ENCODE measurements around the gene TDP2. TPM values are rescaled to one million over a fixed set of nuclear protein-coding genes. Genes with fewer than 3 reads are reported as not detected.

Gene TDP2
- total RNA-seq, 1 donor from 2014 or later: 56.9 TPM

DNA sequence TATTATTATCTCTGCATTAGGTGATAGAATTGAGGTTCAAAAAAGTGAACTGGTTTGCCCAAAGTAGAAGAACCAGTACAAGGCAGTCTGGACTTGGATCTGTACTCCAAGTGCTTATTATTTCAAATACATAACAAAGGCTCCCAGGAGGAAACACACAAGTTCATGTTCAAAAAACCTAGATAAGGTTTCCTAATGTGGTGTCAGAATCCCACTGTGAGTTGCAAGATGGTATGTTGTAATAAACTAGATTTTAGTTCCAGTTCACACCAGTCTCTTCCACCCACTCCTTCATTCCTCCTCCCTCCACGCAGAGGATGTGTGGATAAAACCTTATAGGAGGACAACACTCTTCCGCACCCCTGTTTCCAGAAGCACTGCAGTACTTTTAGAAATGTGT is 63.5 kb downstream of the TDP2 start:
- Mint-ChIP-seq H3K4me1 (ENCODE audit: low read depth, unreplicated experiment) (peaks cover 2% of the 10 kb centered on the region), H3K27ac (ENCODE audit: unreplicated experiment) (peak overlapping the region; percentile 24), H3K27me3 (ENCODE audit: unreplicated experiment) (no peaks in the 10 kb centered on the region), H3K36me3 (ENCODE audit: unreplicated experiment) (no peaks in the 10 kb centered on the region), H3K4me3 (ENCODE audit: unreplicated experiment) (no peak overlapping the region), H3K9me3 (ENCODE audit: unreplicated experiment) (no peaks in the 10 kb centered on the region)
- TF ChIP-seq, protein P1, sequence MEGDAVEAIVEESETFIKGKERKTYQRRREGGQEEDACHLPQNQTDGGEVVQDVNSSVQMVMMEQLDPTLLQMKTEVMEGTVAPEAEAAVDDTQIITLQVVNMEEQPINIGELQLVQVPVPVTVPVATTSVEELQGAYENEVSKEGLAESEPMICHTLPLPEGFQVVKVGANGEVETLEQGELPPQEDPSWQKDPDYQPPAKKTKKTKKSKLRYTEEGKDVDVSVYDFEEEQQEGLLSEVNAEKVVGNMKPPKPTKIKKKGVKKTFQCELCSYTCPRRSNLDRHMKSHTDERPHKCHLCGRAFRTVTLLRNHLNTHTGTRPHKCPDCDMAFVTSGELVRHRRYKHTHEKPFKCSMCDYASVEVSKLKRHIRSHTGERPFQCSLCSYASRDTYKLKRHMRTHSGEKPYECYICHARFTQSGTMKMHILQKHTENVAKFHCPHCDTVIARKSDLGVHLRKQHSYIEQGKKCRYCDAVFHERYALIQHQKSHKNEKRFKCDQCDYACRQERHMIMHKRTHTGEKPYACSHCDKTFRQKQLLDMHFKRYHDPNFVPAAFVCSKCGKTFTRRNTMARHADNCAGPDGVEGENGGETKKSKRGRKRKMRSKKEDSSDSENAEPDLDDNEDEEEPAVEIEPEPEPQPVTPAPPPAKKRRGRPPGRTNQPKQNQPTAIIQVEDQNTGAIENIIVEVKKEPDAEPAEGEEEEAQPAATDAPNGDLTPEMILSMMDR (IDR thresholded peaks at IDR 0.05; ENCODE audit: partially characterized antibody, unreplicated experiment): no peak
- no peak for DNase-seq

GRCh38 chr6:24600903-24601302 is 65.8 kb downstream of the TDP2 start:
- H3K4me3 Mint-ChIP-seq (ENCODE audit: unreplicated experiment): no peak overlapping the region
- H3K27me3 Mint-ChIP-seq (ENCODE audit: unreplicated experiment): peaks cover 5% of the 10 kb centered on the region
- DNase-seq: no peak
- peaks cover 2% of the 10 kb centered on the region for H3K4me1 Mint-ChIP-seq (ENCODE audit: low read depth, unreplicated experiment)
- TF ChIP-seq, protein P1 (IDR thresholded peaks at IDR 0.05; ENCODE audit: partially characterized antibody, unreplicated experiment): peak; percentile 29
- peaks cover 5% of the 10 kb centered on the region for H3K36me3 Mint-ChIP-seq (ENCODE audit: unreplicated experiment)
- no peaks in the 10 kb centered on the region for H3K9me3 Mint-ChIP-seq (ENCODE audit: unreplicated experiment)
- no peak overlapping the region for H3K27ac Mint-ChIP-seq (ENCODE audit: unreplicated experiment)

Other genes with a start within 250 kb of the TDP2 start
- gene GPLD1, start 177.3 kb downstream of the TDP2 start, total RNA-seq (ENCODE audit: unreplicated experiment): 2.0 TPM
- 1.2 TPM for gene ALDH5A1, start 171.9 kb downstream of the TDP2 start, total RNA-seq (ENCODE audit: unreplicated experiment)
- 1.8 TPM for gene KIAA0319, start 20.7 kb downstream of the TDP2 start, total RNA-seq (ENCODE audit: unreplicated experiment)
- gene ACOT13, start 178 bp upstream of the TDP2 start, total RNA-seq (ENCODE audit: unreplicated experiment): 25.3 TPM
- gene C6orf62, start 52.3 kb upstream of the TDP2 start, total RNA-seq (ENCODE audit: unreplicated experiment): 155 TPM
- 20.1 TPM for gene GMNN, start 108.0 kb upstream of the TDP2 start, total RNA-seq (ENCODE audit: unreplicated experiment)
- 0.54 TPM for gene ARMH2, start 132.0 kb upstream of the TDP2 start, total RNA-seq (ENCODE audit: unreplicated experiment)

Measured in glutamatergic neuron (in vitro differentiated cells).